ENCODE data around the gene KCNQ1. TPM values are rescaled to one million over a fixed set of nuclear protein-coding genes. Genes with fewer than 3 reads are reported as not detected.

Gene KCNQ1
- total RNA-seq, 1 donor from 2014 or later = 4.8 TPM

DNA sequence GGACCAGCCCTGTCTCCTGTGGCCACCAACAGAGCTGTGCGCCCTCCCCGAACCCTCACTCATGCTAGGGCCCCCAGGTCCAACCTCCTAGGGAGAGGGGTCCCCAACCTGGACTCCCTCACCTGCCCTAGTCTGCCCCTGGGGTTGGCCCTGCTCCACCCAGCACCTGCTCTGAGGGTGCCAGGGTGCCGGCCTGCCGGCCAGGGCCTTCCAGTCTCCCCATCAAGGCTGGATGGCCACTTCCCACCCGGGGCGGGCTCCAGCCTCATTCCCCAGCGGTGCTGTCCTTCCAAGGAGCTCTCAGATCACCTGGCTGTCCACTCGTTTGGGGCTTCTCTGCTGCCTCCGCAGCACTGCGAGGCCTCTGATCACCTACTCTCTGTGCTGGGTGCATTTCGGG lies 401.7 kb downstream of the KCNQ1 start:
- no peaks in the 10 kb centered on the region for H3K9me3 Mint-ChIP-seq
- H3K4me1 Mint-ChIP-seq (ENCODE audit: unreplicated experiment) = peaks cover 10% of the 10 kb centered on the region
- TF ChIP-seq, protein P1, sequence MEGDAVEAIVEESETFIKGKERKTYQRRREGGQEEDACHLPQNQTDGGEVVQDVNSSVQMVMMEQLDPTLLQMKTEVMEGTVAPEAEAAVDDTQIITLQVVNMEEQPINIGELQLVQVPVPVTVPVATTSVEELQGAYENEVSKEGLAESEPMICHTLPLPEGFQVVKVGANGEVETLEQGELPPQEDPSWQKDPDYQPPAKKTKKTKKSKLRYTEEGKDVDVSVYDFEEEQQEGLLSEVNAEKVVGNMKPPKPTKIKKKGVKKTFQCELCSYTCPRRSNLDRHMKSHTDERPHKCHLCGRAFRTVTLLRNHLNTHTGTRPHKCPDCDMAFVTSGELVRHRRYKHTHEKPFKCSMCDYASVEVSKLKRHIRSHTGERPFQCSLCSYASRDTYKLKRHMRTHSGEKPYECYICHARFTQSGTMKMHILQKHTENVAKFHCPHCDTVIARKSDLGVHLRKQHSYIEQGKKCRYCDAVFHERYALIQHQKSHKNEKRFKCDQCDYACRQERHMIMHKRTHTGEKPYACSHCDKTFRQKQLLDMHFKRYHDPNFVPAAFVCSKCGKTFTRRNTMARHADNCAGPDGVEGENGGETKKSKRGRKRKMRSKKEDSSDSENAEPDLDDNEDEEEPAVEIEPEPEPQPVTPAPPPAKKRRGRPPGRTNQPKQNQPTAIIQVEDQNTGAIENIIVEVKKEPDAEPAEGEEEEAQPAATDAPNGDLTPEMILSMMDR (conservative IDR thresholded peaks at IDR 0.05) = no peak
- H3K36me3 Mint-ChIP-seq = no peaks in the 10 kb centered on the region
- no peak overlapping the region for H3K27ac Mint-ChIP-seq
- H3K27me3 Mint-ChIP-seq = no peaks in the 10 kb centered on the region
- DNase-seq (ENCODE audit: extremely low spot score, unreplicated experiment) = no peak
- no peak overlapping the region for H3K4me3 Mint-ChIP-seq

GRCh38 chr11:2847561-2847960 lies 402.8 kb downstream of the KCNQ1 start:
- Mint-ChIP-seq H3K36me3 (no peaks in the 10 kb centered on the region), H3K4me1 (ENCODE audit: unreplicated experiment) (peaks cover 10% of the 10 kb centered on the region), H3K27ac (no peak overlapping the region), H3K27me3 (no peaks in the 10 kb centered on the region), H3K4me3 (no peak overlapping the region), H3K9me3 (no peaks in the 10 kb centered on the region)
- TF ChIP-seq, protein P1 (conservative IDR thresholded peaks at IDR 0.05) = no peak
- no peak for DNase-seq (ENCODE audit: extremely low spot score, unreplicated experiment)

GRCh38 chr11:2848497-2848896 lies 403.7 kb downstream of the KCNQ1 start:
- Mint-ChIP-seq H3K27me3 (no peaks in the 10 kb centered on the region), H3K36me3 (no peaks in the 10 kb centered on the region), H3K4me3 (no peak overlapping the region), H3K9me3 (no peaks in the 10 kb centered on the region), H3K27ac (no peak overlapping the region), H3K4me1 (ENCODE audit: unreplicated experiment) (peaks cover 10% of the 10 kb centered on the region)
- TF ChIP-seq, protein P1 (conservative IDR thresholded peaks at IDR 0.05) = no peak
- no peak for DNase-seq (ENCODE audit: extremely low spot score, unreplicated experiment)

GRCh38 chr11:2849994-2850770 lies 405.4 kb downstream of the KCNQ1 start:
- Mint-ChIP-seq H3K27ac (no peak overlapping the region), H3K27me3 (peaks cover 6% of the 10 kb centered on the region), H3K36me3 (no peaks in the 10 kb centered on the region), H3K4me3 (no peak overlapping the region), H3K4me1 (ENCODE audit: unreplicated experiment) (peaks cover 7% of the 10 kb centered on the region), H3K9me3 (no peaks in the 10 kb centered on the region)
- TF ChIP-seq, protein P1 (conservative IDR thresholded peaks at IDR 0.05) = no peak
- no peak for DNase-seq (ENCODE audit: extremely low spot score, unreplicated experiment)

- no peak overlapping the region for H3K4me3 Mint-ChIP-seq
- no peaks in the 10 kb centered on the region for H3K9me3 Mint-ChIP-seq
- no peak overlapping the region for H3K27ac Mint-ChIP-seq
- peaks cover 7% of the 10 kb centered on the region for H3K4me1 Mint-ChIP-seq (ENCODE audit: unreplicated experiment)
- peaks cover 8% of the 10 kb centered on the region for H3K27me3 Mint-ChIP-seq
- TF ChIP-seq, protein P1 (conservative IDR thresholded peaks at IDR 0.05) = no peak
- H3K36me3 Mint-ChIP-seq = no peaks in the 10 kb centered on the region
- DNase-seq (ENCODE audit: extremely low spot score, unreplicated experiment) = no peak
Measured at GRCh38 chr11:2853401-2853800, 408.6 kb downstream of the KCNQ1 start.

All from type B pancreatic cell (in vitro differentiated cells).